H9 (cell line): Measurements from ENCODE around the gene MAP4K3. TPM values are rescaled to one million over a fixed set of nuclear protein-coding genes. Genes with fewer than 3 reads are reported as not detected.
A peak's percentile ranks its signal among the peaks of the same experiment; 100 is the strongest.

Source experiments
- DNase-seq: peaks from one replicate; pipeline ENCODE4 v3.0.0-alpha.2; 2017
- H2AFZ ChIP-seq: one replicate; pipeline ENCODE4 v1.6.1; 2013; ENCODE audit warnings: mild to moderate bottlenecking, low read length, control low read depth, moderate library complexity
- H2AK5ac ChIP-seq: 2 replicates; pipeline ENCODE4 v1.6.1; 2013; ENCODE audit warnings: low read length, control low read depth, mixed read lengths; ENCODE audit not compliant: insufficient read length
- H2BK120ac ChIP-seq: one replicate; pipeline ENCODE4 v1.6.1; 2013; ENCODE audit warnings: low read depth, mild to moderate bottlenecking, low read length, control low read depth, inconsistent platforms; ENCODE audit not compliant: poor library complexity, severe bottlenecking
- H2BK12ac ChIP-seq: 2 replicates; pipeline ENCODE4 v1.6.1; 2013; ENCODE audit warnings: low read length, control low read depth, mixed read lengths, low read depth; ENCODE audit not compliant: insufficient read length
- H2BK15ac ChIP-seq: 2 replicates; pipeline ENCODE4 v1.6.1; 2013; ENCODE audit warnings: low read depth, low read length, control low read depth
- H2BK20ac ChIP-seq: one replicate; pipeline ENCODE4 v1.6.1; 2013; ENCODE audit warnings: low read depth, mild to moderate bottlenecking, low read length, control low read depth, inconsistent platforms; ENCODE audit not compliant: poor library complexity, severe bottlenecking
- H2BK5ac ChIP-seq: 2 replicates; pipeline ENCODE4 v1.6.1; 2013; ENCODE audit warnings: low read length, control low read depth, mixed read lengths; ENCODE audit not compliant: insufficient read length
- H3K14ac ChIP-seq: 2 replicates; pipeline ENCODE4 v1.6.1; 2013; ENCODE audit warnings: low read length, control low read depth; ENCODE audit not compliant: insufficient read depth
- H3K18ac ChIP-seq: 2 replicates; pipeline ENCODE4 v1.6.1; 2013; ENCODE audit warnings: low read depth, mild to moderate bottlenecking, mixed read lengths, low read length, control low read depth; ENCODE audit not compliant: insufficient read length
- H3K23ac ChIP-seq: 2 replicates; pipeline ENCODE4 v1.6.1; 2013; ENCODE audit warnings: low read length, control low read depth, mixed read lengths, low read depth; ENCODE audit not compliant: insufficient read length
- H3K23me2 ChIP-seq: 2 replicates; pipeline ENCODE4 v1.6.1; 2013; ENCODE audit warnings: low read depth, mild to moderate bottlenecking, mixed read lengths, low read length, control low read depth; ENCODE audit not compliant: insufficient read length, poor library complexity, severe bottlenecking
- H3K27ac ChIP-seq: 2 replicates; pipeline ENCODE4 v1.5.1; 2013; ENCODE audit warnings: low read length, control low read depth, mixed read lengths, low read depth; ENCODE audit not compliant: insufficient read length
- H3K27me3 ChIP-seq: 2 replicates; pipeline ENCODE4 v1.6.1; 2013; ENCODE audit warnings: low read length, control low read depth, inconsistent platforms; ENCODE audit not compliant: insufficient read depth
- H3K4ac ChIP-seq: 2 replicates; pipeline ENCODE4 v1.6.1; 2013; ENCODE audit warnings: low read depth, mild to moderate bottlenecking, control low read depth, inconsistent platforms, low read length, moderate library complexity
- H3K4me1 ChIP-seq: 2 replicates; pipeline ENCODE4 v1.6.1; 2013; ENCODE audit warnings: low read length, control low read depth, inconsistent platforms; ENCODE audit not compliant: insufficient read depth
- H3K4me2 ChIP-seq: 2 replicates; pipeline ENCODE4 v1.6.1; 2013; ENCODE audit warnings: low read length, control low read depth, mixed read lengths; ENCODE audit not compliant: insufficient read length, insufficient read depth
- H3K56ac ChIP-seq: 2 replicates; pipeline ENCODE4 v1.6.1; 2013; ENCODE audit warnings: low read depth, mild to moderate bottlenecking, mixed read lengths, low read length, control low read depth; ENCODE audit not compliant: insufficient read length
- H3K79me1 ChIP-seq: 2 replicates; pipeline ENCODE4 v1.6.1; 2013; ENCODE audit warnings: low read depth, mild to moderate bottlenecking, moderate library complexity, low read length, control low read depth, inconsistent platforms; ENCODE audit not compliant: insufficient read depth, poor library complexity, severe bottlenecking
- H3K79me2 ChIP-seq: 2 replicates; pipeline ENCODE4 v1.6.1; 2013; ENCODE audit warnings: low read length, control low read depth, inconsistent platforms; ENCODE audit not compliant: insufficient read depth
- H3K9ac ChIP-seq: 2 replicates; pipeline ENCODE4 v1.6.1; 2013; ENCODE audit warnings: low read length, control low read depth, mixed read lengths; ENCODE audit not compliant: insufficient read length; ENCODE audit errors: extremely low read depth
- H3K9me3 ChIP-seq: one replicate; pipeline ENCODE4 v1.6.1; 2013; ENCODE audit warnings: low read depth, low read length, inconsistent platforms; ENCODE audit not compliant: control insufficient read depth
- H3T11ph ChIP-seq: one replicate; pipeline ENCODE4 v1.6.1; 2013; ENCODE audit warnings: mild to moderate bottlenecking, low read length, control low read depth, inconsistent platforms
- H4K20me1 ChIP-seq: one replicate; pipeline ENCODE4 v1.6.1; 2013; ENCODE audit not compliant: control insufficient read depth, insufficient read length, insufficient read depth
- H4K5ac ChIP-seq: 2 replicates; pipeline ENCODE4 v1.6.1; 2013; ENCODE audit warnings: low read depth, mild to moderate bottlenecking, mixed read lengths, low read length, control low read depth; ENCODE audit not compliant: insufficient read length
- H4K8ac ChIP-seq: replicated peaks from 2 replicates; pipeline ENCODE4 v1.6.1; 2013; ENCODE audit warnings: low read length, control low read depth, mixed read lengths, low read depth; ENCODE audit not compliant: insufficient read length
- H4K91ac ChIP-seq: 2 replicates; pipeline ENCODE4 v1.6.1; 2013; ENCODE audit warnings: low read depth, mild to moderate bottlenecking, moderate library complexity, mixed read lengths, low read length, control low read depth; ENCODE audit not compliant: insufficient read length
- H3K27ac Mint-ChIP-seq, 3 experiments: 2 replicates in 2 of 3; 3 replicates in 1 of 3; pipeline ENCODE4 v1.8.0; 2020 to 2021; ENCODE audit warnings: mixed read lengths in 3 of 3, mild to moderate bottlenecking in 1 of 3, moderate library complexity in 1 of 3
- H3K27me3 Mint-ChIP-seq: 2 replicates; pipeline ENCODE4 v1.8.0; 2021; ENCODE audit warnings: low read depth, mild to moderate bottlenecking, moderate library complexity, mixed read lengths
- H3K36me3 Mint-ChIP-seq, 3 experiments: 2 replicates in 2 of 3; 3 replicates in 1 of 3; pipeline ENCODE4 v1.8.0; 2020 to 2021; ENCODE audit warnings: low read depth in 3 of 3, mixed read lengths in 3 of 3; ENCODE audit not compliant: insufficient read depth in 1 of 3
- H3K4me1 Mint-ChIP-seq, 2 experiments: 2 replicates each; pipeline ENCODE4 v1.8.0; 2020; ENCODE audit warnings: mixed read lengths in 2 of 2
- H3K4me3 Mint-ChIP-seq, 2 experiments: 2 replicates in 1 of 2; 3 replicates in 1 of 2; pipeline ENCODE4 v1.8.0; 2020 to 2021; ENCODE audit warnings: mild to moderate bottlenecking in 2 of 2, mixed read lengths in 2 of 2, moderate library complexity in 1 of 2
- H3K9me3 Mint-ChIP-seq, 2 experiments: 2 replicates in 1 of 2; 3 replicates in 1 of 2; pipeline ENCODE4 v1.8.0; 2020; ENCODE audit warnings: mild to moderate bottlenecking in 2 of 2, mixed read lengths in 2 of 2, moderate library complexity in 1 of 2
- WGBS: extraction: QIAGEN DNeasy Blood & Tissue Kit; methylation state at CpG from one replicate; pipeline ENCODE4 v1.1.7; 2013; ENCODE audit warnings: missing lambda C conversion rate, low lambda C conversion rate, mixed read lengths; ENCODE audit not compliant: insufficient read length; ENCODE audit errors: extremely low coverage; 5-methylcytosine and 5-hydroxymethylcytosine counted together
- total RNA-seq: library from RNA; stranded (reverse); gene quantifications from 2 replicates; pipeline ENCODE4 v1.2.1, GENCODE V29; 2021
- TF ChIP-seq, protein P1 (sequence below): fragments of 200-600 bp; sonication (generic); conservative IDR thresholded peaks from 3 replicates; pipeline ENCODE4 v1.8.0; 2021; ENCODE audit warnings: antibody characterized with exemption, mild to moderate bottlenecking

Gene MAP4K3
- total RNA-seq, 1 experiment from 2014 or later: 37.9 TPM

DNA sequence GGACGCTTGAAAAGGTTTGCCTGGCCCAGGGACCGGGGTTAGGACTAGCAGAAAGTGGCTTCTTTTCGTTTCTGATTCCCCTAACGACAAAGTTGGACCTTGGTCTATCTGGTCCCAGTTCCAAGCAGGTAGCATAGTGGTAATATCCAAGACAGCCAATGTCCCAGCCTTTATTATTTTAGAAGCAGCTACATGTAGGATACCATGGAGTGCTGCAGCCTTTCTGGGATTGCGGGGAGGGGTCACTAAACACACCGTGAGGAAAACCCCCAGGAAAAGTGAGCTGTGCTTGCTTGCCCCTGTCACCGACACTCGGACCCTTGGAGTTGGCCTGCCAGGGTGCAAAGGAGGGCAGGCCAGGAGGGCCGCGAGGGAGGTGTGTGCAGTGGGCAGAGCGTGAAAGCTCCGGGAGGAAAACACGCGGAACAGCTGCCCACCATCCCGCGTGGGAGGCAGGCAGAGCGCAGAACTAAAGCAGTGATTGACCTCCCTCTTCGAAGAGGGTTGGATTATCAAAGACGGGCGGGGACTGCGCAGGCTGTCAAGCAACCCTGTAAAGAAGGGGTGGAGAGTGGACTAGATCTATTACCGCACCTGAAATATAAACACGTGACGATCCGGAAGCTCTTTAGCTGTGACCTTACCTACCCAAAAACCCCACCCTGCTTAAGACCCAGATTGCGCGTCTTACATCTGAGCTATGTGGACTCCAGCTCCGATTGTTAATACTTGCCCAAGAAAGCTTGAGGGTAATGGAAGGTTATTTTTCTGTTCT lies 624 bp upstream of the MAP4K3 start:
- Mint-ChIP-seq H3K36me3 (peaks cover 5 to 6% (median 5%) of the 10 kb centered on the region in 3 experiments; a peak in 6 of 7 replicates), H3K9me3 (peaks cover 4 to 6% of the 10 kb centered on the region in 2 experiments; a peak in 4 of 5 replicates), H3K27ac (peak overlapping the region in 1 of 3 experiments; percentile 46; a peak in 1 of 7 replicates), H3K4me3 (peak overlapping the region; percentile 92), H3K4me1 (peaks cover 53 to 58% of the 10 kb centered on the region in 2 experiments), H3K27me3 (no peaks in the 10 kb centered on the region)
- Histone ChIP-seq H2BK20ac (no peak overlapping the region), H3K18ac (no peak overlapping the region), H3T11ph (no peak overlapping the region), H3K9ac (peak overlapping the region; percentile 70), H2BK15ac (no peak overlapping the region), H4K8ac (no peak overlapping the region), H2BK12ac (no peak overlapping the region), H3K23me2 (peaks cover 18% of the 10 kb centered on the region), H3K14ac (no peak overlapping the region), H2AFZ (no peak overlapping the region), H4K91ac (no peak overlapping the region), H2BK120ac (no peak overlapping the region), H3K27me3 (no peaks in the 10 kb centered on the region), H3K27ac (no peak overlapping the region), H3K4ac (no peak overlapping the region), H3K4me2 (peak overlapping the region; percentile 60), H3K79me1 (no peaks in the 10 kb centered on the region), H2BK5ac (no peak overlapping the region), H4K20me1 (no peaks in the 10 kb centered on the region), H4K5ac (no peak overlapping the region), H3K4me1 (peaks cover 3% of the 10 kb centered on the region; the same call in 1 of the 2 replicates), H3K56ac (no peak overlapping the region), H3K9me3 (no peaks in the 10 kb centered on the region), H2AK5ac (no peak overlapping the region), H3K23ac (no peak overlapping the region), H3K79me2 (peaks cover 28% of the 10 kb centered on the region; the same call in 1 of the 2 replicates)
- no peak for DNase-seq
- WGBS: no CpG with 5 or more reads among the region's 28 CpGs
- TF ChIP-seq, protein P1, sequence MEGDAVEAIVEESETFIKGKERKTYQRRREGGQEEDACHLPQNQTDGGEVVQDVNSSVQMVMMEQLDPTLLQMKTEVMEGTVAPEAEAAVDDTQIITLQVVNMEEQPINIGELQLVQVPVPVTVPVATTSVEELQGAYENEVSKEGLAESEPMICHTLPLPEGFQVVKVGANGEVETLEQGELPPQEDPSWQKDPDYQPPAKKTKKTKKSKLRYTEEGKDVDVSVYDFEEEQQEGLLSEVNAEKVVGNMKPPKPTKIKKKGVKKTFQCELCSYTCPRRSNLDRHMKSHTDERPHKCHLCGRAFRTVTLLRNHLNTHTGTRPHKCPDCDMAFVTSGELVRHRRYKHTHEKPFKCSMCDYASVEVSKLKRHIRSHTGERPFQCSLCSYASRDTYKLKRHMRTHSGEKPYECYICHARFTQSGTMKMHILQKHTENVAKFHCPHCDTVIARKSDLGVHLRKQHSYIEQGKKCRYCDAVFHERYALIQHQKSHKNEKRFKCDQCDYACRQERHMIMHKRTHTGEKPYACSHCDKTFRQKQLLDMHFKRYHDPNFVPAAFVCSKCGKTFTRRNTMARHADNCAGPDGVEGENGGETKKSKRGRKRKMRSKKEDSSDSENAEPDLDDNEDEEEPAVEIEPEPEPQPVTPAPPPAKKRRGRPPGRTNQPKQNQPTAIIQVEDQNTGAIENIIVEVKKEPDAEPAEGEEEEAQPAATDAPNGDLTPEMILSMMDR: no peak
